SK-N-SH treated with all-trans-retinoic acid at 6 μM for 48 hours (cell line): ENCODE measurements around the gene CCDC177.
A peak's percentile ranks its signal among the peaks of the same experiment; 100 is the strongest.

Experiments
- ATAC-seq: fragments of 200-7000 bp; cut with Tn5 transposase; 3 replicates; pipeline ENCODE4 v1.9.1; 2020; ENCODE audit warnings: mild to moderate bottlenecking, moderate library complexity
- ARNTL ChIP-seq: fragments of 450-650 bp; formaldehyde crosslinking; IDR thresholded peaks from 2 replicates; pipeline ENCODE4 v1.5.0; 2020; ENCODE audit warnings: low read depth, mild to moderate bottlenecking, moderate library complexity, borderline replicate concordance
- BACH2 ChIP-seq: fragments of 250-450 bp; sonication (Bioruptor Pico); IDR thresholded peaks from 2 replicates; pipeline ENCODE4 v1.9.0; 2021; ENCODE audit warnings: mild to moderate bottlenecking, borderline replicate concordance
- CREB5 ChIP-seq: fragments of 250-450 bp; sonication (Bioruptor Pico); IDR thresholded peaks from 2 replicates; pipeline ENCODE4 v1.5.1; 2020; ENCODE audit warnings: low read depth, mild to moderate bottlenecking, moderate library complexity
- CSDC2 ChIP-seq: fragments of 250-450 bp; sonication (Bioruptor Pico); IDR thresholded peaks from 2 replicates; pipeline ENCODE4 v1.5.0; 2020; ENCODE audit warnings: mild to moderate bottlenecking, moderate library complexity
- ESRRG ChIP-seq: fragments of 250-450 bp; sonication (Bioruptor Pico); IDR thresholded peaks from 2 replicates; pipeline ENCODE4 v1.6.1; 2021; ENCODE audit warnings: mild to moderate bottlenecking
- OSR1 ChIP-seq: fragments of 250-450 bp; sonication (Bioruptor Pico); IDR thresholded peaks from 2 replicates; pipeline ENCODE4 v1.8.0; 2022; ENCODE audit warnings: moderate library complexity, mild to moderate bottlenecking, inconsistent platforms
- POU6F1 ChIP-seq: fragments of 250-450 bp; sonication (Bioruptor Pico); IDR thresholded peaks from 2 replicates; pipeline ENCODE4 v1.8.0; 2021; ENCODE audit warnings: low read depth, mild to moderate bottlenecking, moderate library complexity, borderline replicate concordance
- PPARA ChIP-seq: fragments of 250-450 bp; sonication (Bioruptor Pico); IDR thresholded peaks from 2 replicates; pipeline ENCODE4 v1.5.0; 2020; ENCODE audit warnings: mild to moderate bottlenecking, borderline replicate concordance
- SNAI2 ChIP-seq: fragments of 250-450 bp; sonication (Bioruptor Pico); IDR thresholded peaks from 2 replicates; pipeline ENCODE4 v1.5.0; 2020; ENCODE audit warnings: mild to moderate bottlenecking, moderate library complexity
- TOX ChIP-seq: fragments of 250-450 bp; sonication (Bioruptor Pico); IDR thresholded peaks from 2 replicates; pipeline ENCODE4 v1.8.0; 2021; ENCODE audit warnings: mild to moderate bottlenecking, moderate library complexity, borderline replicate concordance
- ZFP3 ChIP-seq: fragments of 250-450 bp; sonication (Bioruptor Pico); IDR thresholded peaks from 2 replicates; pipeline ENCODE4 v1.5.0; 2020; ENCODE audit warnings: mild to moderate bottlenecking, moderate library complexity
- ZFP30 ChIP-seq: fragments of 450-650 bp; formaldehyde crosslinking; IDR thresholded peaks from 2 replicates; pipeline ENCODE4 v1.5.0; 2022; ENCODE audit warnings: mild to moderate bottlenecking, moderate library complexity
- ZNF565 ChIP-seq: fragments of 450-650 bp; formaldehyde crosslinking; conservative IDR thresholded peaks from 2 replicates; pipeline ENCODE4 v1.5.0; 2020; ENCODE audit warnings: low read depth, mild to moderate bottlenecking, moderate library complexity
- ZNF70 ChIP-seq: fragments of 450-650 bp; formaldehyde crosslinking; IDR thresholded peaks from 2 replicates; pipeline ENCODE4 v1.5.0; 2020; ENCODE audit warnings: mild to moderate bottlenecking, moderate library complexity
- ZNF8 ChIP-seq: fragments of 450-650 bp; formaldehyde crosslinking; IDR thresholded peaks from 2 replicates; pipeline ENCODE4 v1.5.0; 2020; ENCODE audit warnings: mild to moderate bottlenecking, moderate library complexity
- TF ChIP-seq, protein P1 (sequence below): fragments of 250-450 bp; sonication (Bioruptor Pico); IDR thresholded peaks from 2 replicates; pipeline ENCODE4 v1.5.0; 2020; ENCODE audit warnings: mild to moderate bottlenecking, moderate library complexity
- TF ChIP-seq, protein P2 (sequence below): fragments of 250-450 bp; sonication (Bioruptor Pico); IDR thresholded peaks from 2 replicates; pipeline ENCODE4 v1.8.0; 2020; ENCODE audit warnings: mild to moderate bottlenecking, moderate library complexity, borderline replicate concordance

Gene CCDC177

DNA sequence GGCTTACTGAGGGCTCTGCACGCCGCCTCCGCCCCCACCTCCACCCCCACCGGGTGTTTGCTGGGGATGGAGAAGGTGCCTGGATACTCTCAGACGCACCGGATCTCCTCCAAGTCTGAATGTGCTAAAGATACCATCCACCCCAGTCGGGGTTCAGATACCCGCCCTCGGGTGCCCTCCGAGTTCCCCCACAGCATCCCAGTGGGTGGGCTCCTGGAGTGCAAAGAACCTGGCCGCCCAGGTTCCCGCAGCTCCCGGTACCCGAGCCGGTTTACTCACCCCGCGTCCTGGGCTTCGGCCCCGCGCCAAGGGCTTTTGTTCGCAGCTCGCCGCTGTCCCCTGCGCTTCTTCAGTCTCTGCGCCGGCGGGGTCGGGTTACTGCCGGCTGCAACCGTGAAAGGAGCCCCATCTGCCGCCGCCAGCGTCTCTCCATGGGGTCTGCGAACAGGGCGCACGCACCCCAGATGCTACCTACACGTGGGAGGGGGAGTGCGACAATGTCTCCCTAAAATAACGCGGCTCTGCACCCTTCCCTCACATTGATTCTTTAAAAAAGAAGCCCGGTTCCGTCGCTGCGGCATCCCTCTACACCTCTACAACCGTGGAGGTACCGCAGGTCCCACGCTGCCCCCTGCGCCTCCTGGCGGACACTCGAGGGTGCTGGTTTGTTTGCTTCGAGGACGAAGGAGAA, at the start of gene CCDC177:
Gene CCDC177, minus strand, starts transcription at position 609 of the 691 bp plus-strand sequence. CDS start 1,249 bp downstream, outside the sequence.
- ATAC-seq = peak; percentile 93
- TF ChIP-seq SNAI2 (CRISPR knock-in tag) = no peak

- no peak for ATAC-seq
- TF ChIP-seq, protein P1, sequence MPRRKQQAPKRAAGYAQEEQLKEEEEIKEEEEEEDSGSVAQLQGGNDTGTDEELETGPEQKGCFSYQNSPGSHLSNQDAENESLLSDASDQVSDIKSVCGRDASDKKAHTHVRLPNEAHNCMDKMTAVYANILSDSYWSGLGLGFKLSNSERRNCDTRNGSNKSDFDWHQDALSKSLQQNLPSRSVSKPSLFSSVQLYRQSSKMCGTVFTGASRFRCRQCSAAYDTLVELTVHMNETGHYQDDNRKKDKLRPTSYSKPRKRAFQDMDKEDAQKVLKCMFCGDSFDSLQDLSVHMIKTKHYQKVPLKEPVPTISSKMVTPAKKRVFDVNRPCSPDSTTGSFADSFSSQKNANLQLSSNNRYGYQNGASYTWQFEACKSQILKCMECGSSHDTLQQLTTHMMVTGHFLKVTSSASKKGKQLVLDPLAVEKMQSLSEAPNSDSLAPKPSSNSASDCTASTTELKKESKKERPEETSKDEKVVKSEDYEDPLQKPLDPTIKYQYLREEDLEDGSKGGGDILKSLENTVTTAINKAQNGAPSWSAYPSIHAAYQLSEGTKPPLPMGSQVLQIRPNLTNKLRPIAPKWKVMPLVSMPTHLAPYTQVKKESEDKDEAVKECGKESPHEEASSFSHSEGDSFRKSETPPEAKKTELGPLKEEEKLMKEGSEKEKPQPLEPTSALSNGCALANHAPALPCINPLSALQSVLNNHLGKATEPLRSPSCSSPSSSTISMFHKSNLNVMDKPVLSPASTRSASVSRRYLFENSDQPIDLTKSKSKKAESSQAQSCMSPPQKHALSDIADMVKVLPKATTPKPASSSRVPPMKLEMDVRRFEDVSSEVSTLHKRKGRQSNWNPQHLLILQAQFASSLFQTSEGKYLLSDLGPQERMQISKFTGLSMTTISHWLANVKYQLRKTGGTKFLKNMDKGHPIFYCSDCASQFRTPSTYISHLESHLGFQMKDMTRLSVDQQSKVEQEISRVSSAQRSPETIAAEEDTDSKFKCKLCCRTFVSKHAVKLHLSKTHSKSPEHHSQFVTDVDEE (CRISPR knock-in tag) = no peak
- TF ChIP-seq, protein P2, sequence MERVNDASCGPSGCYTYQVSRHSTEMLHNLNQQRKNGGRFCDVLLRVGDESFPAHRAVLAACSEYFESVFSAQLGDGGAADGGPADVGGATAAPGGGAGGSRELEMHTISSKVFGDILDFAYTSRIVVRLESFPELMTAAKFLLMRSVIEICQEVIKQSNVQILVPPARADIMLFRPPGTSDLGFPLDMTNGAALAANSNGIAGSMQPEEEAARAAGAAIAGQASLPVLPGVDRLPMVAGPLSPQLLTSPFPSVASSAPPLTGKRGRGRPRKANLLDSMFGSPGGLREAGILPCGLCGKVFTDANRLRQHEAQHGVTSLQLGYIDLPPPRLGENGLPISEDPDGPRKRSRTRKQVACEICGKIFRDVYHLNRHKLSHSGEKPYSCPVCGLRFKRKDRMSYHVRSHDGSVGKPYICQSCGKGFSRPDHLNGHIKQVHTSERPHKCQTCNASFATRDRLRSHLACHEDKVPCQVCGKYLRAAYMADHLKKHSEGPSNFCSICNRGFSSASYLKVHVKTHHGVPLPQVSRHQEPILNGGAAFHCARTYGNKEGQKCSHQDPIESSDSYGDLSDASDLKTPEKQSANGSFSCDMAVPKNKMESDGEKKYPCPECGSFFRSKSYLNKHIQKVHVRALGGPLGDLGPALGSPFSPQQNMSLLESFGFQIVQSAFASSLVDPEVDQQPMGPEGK = no peak
- no peak for TF ChIP-seq CSDC2 (CRISPR knock-in tag)
- no peak for TF ChIP-seq ZNF8
- TF ChIP-seq ZFP3 (CRISPR knock-in tag) = no peak
- no peak for TF ChIP-seq PPARA
- no peak for TF ChIP-seq ESRRG (CRISPR knock-in tag)
- no peak for TF ChIP-seq OSR1
- no peak for TF ChIP-seq ZFP30 (CRISPR knock-in tag)
- TF ChIP-seq ZNF565 (CRISPR knock-in tag) = no peak
- no peak for TF ChIP-seq SNAI2 (CRISPR knock-in tag)
- TF ChIP-seq, all 23 proteins: peak for 0
Measured at GRCh38 chr14:69624136-69624535, 49.5 kb upstream of the CCDC177 start.

DNA sequence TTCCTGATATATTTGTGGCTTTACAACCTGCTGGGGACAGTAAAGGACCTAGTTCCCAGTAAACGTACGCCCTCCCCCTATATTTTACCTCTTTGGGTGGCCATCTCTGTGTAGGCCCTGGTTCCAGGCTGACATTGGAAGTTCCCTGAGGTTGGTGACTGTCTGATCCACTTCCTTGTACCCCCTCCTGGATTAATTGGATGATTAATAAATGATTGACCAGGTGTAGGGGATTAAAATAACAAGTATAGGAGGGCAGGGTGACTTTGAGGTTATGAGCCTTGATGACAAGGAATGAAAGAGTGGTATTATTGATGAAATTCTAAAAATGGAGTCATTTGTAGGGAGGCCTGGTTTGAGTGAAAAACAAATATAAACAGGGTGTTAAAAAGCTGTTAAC, 46.3 kb upstream of the CCDC177 start:
- TF ChIP-seq ZNF565 (CRISPR knock-in tag) (no peak), ZNF8 (no peak), POU6F1 (CRISPR knock-in tag) (no peak), PPARA (no peak), TOX (no peak), ZNF70 (CRISPR knock-in tag) (no peak), ZFP3 (CRISPR knock-in tag) (no peak), ARNTL (CRISPR knock-in tag) (no peak)
- TF ChIP-seq, protein P1 (CRISPR knock-in tag) = no peak
- ATAC-seq = no peak

DNA sequence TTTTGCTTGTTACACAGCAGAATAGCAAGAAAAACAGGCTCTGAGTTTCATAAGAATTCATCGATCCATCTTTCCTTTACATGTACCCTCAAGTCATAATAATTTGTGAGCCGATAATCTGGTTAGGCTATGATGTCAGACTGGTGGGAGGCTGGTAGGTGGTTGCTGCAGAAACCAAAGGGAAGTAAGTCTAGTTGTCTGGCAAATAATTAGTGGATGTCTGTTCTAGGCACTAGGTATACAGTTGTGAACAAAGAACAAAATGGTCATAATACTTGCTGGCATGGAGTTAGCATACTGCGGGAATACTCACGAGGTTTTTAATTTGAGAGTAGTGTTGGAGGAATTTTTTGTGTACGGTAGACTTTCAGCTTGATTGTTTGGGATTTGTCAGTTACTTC, 45.5 kb upstream of the CCDC177 start:
- ATAC-seq = no peak
- no peak for TF ChIP-seq BACH2
- TF ChIP-seq POU6F1 (CRISPR knock-in tag) = no peak
- no peak for TF ChIP-seq CSDC2 (CRISPR knock-in tag)
- no peak for TF ChIP-seq ZNF565 (CRISPR knock-in tag)
- no peak for TF ChIP-seq CREB5 (CRISPR knock-in tag)
